Naive thymus-derived CD8-positive, alpha-beta T cell (primary cell): Measurements from ENCODE around the gene IFITM10. TPM values are rescaled to one million over a fixed set of nuclear protein-coding genes. Genes with fewer than 3 reads are reported as not detected.
A peak's percentile ranks its signal among the peaks of the same experiment; 100 is the strongest.

Source experiments
- ATAC-seq, 2 donors: fragments of 150-1000 bp; cut with Tn5 transposase in 1 of 2; sonication (Bioruptor Pico), chemical (Tn5 transposase) in 1 of 2; 1 replicate in 1 of 2; 2 replicates in 1 of 2; pipeline ENCODE4 v1.10.0; 2021; ENCODE audit warnings: mild to moderate bottlenecking in 2 of 2, moderate library complexity in 2 of 2
- POLR2A ChIA-PET: fragments of 350-600 bp; sonication (Branson Sonifier 250); formaldehyde crosslinking; loops from one replicate; lab custom pipeline; 2021; ENCODE audit warnings: antibody characterized with exemption; lab: Charles Lee
- DNase-seq, 10 donors: peaks; one replicate each; pipeline versions ENCODE4 v3.0.0 to v3.0.0-alpha.2; 2020 to 2022
- H3K27ac Mint-ChIP-seq, 10 donors: one replicate each; pipeline ENCODE4 v1.8.0; 2020 to 2022; ENCODE audit warnings: mild to moderate bottlenecking in 10 of 10, mixed read lengths in 10 of 10, moderate library complexity in 4 of 10, inconsistent platforms in 1 of 10
- H3K27me3 Mint-ChIP-seq, 5 donors: one replicate each; pipeline ENCODE4 v1.8.0; 2021 to 2022; ENCODE audit warnings: mixed read lengths in 5 of 5
- H3K36me3 Mint-ChIP-seq, 3 donors: one replicate each; pipeline ENCODE4 v1.8.0; 2020 to 2022; ENCODE audit warnings: mixed read lengths in 3 of 3, mild to moderate bottlenecking in 2 of 3, inconsistent platforms in 1 of 3
- H3K4me1 Mint-ChIP-seq, 4 donors: one replicate each; pipeline ENCODE4 v1.8.0; 2021 to 2022; ENCODE audit warnings: mixed read lengths in 4 of 4
- H3K4me3 Mint-ChIP-seq, 10 donors: one replicate each; pipeline ENCODE4 v1.8.0; 2020 to 2022; ENCODE audit warnings: mild to moderate bottlenecking in 10 of 10, mixed read lengths in 10 of 10, moderate library complexity in 6 of 10, inconsistent platforms in 1 of 10
- H3K9me3 Mint-ChIP-seq, 9 donors: one replicate each; pipeline ENCODE4 v1.8.0; 2020 to 2022; ENCODE audit warnings: mixed read lengths in 9 of 9, mild to moderate bottlenecking in 3 of 9, inconsistent platforms in 1 of 9, moderate library complexity in 1 of 9
- polyA plus RNA-seq, 3 donors: library from polyadenylated mRNA; unstranded; fragments of 300-500 nt; fragmentation: Illumina TruSeq; gene quantifications; one replicate each; pipeline ENCODE4 v1.2.3, GENCODE V29; 2021
- total RNA-seq, 8 experiments: library from RNA in 2 of 8; stranded (reverse) in 2 of 8; gene quantifications; one replicate each; pipeline ENCODE4 v1.2.3 and lab custom pipeline; 2021 to 2026

IFITM10 gene
- total and polyA plus RNA-seq, 5 experiments from 2014 or later = 0.16 to 4.3 (median 2.0) TPM; not detected in 2

DNA sequence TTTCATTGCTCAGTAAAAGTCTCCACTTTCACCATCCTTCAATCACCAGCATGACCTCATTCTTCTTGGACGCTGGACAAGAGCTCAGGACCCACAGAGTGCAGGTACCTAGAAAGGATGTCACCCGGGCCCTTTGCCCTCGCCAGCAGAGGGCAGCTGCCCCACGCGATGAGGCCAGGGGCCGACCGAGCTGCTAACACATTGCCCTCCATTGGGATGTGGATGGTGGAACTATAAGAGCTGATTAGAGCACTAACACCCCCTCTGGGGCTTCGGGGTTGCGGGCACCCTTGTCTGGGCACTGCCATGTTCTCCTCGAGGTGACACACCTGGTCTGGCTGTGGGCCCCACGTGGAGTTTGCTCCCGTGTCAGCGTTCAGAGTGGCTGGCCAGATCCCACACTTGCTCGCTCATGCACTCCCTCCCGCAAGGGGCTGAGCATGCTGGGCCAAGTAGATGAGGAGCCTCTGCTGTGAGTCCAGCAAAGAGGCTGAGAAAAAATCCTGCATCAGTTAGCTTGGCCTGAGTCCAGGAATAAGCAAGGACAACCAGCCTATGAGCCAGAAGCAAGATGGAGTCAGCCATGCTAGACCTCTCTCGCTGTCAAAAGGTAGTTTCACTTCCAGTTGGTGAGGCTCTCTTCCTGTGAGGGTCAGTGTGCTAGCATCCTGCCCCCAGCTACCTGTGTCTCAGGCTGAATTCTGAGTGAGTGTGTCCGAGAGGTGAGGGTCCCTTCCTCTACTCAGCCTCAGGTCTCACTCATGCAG is 43.6 kb downstream of the IFITM10 start:
- Mint-ChIP-seq H3K9me3 (peaks cover 0 to 8% (median 5%) of the 10 kb centered on the region in 9 donors), H3K4me3 (no peak overlapping the region), H3K4me1 (peaks cover 8 to 17% (median 8%) of the 10 kb centered on the region in 4 donors), H3K27ac (peak overlapping the region in 2 of 10 donors; percentile 18 to 55), H3K27me3 (peaks cover 0 to 9% (median 0%) of the 10 kb centered on the region in 5 donors), H3K36me3 (peaks cover 0 to 7% (median 4%) of the 10 kb centered on the region in 3 donors)
- peak in 3 of 10 donors; percentile 17 to 21 (median 20) for DNase-seq
- POLR2A ChIA-PET = interaction anchor here (0.7 kb wide), 2 partner anchors 23 to 65 kb away, joined by 3 to 5 read pairs; no protein-coding TSS in a partner anchor
- ATAC-seq = no peak

DNA sequence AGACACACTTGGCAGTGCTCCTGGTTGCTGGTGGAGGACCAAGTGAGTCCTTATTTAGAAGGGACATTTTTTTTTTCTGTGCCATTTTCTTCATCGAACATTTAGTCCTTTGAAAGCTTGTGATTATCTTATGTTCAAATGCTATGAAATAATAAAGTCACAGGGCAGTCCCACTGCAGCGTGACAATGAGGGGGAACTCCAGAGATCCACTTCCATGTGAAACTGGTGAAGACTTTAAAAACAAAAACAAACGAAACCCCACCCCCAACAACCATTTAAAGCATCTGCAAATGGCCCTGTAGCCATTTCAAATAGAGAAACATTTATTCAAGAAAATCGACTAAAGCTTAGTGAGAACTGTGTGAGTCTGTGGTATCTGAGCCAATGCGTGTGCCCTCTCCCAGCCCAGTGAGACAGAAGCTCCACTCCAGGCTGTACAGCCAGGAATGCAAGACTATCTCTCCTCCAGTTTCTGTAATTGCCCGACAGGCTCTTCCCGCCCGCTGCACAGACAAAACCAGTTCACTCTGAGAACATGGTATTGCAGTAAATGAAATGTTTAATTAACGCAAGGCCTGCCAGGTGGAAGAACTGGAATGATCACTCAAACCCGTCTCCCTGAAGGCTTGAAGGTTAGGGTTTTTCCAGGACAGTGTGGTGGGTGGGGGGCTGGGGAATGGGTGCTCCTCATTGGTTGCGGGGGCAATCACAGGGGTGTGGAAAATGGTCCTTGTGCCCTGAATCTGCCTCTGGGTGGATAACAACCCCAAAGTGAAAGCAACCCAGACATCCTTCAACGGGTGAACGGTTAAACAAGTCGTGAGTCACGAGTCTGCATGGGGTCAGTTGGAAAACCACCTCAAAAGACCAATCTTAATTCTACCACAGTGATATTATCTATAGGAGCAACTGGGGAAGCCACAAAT is 45.0 kb downstream of the IFITM10 start:
- Mint-ChIP-seq H3K9me3 (peaks cover 4 to 16% (median 12%) of the 10 kb centered on the region in 9 donors), H3K36me3 (peaks cover 0 to 15% (median 11%) of the 10 kb centered on the region in 3 donors), H3K4me3 (peak overlapping the region in 2 of 10 donors; percentile 3 to 20), H3K27ac (no peak overlapping the region), H3K27me3 (peaks cover 0 to 9% (median 0%) of the 10 kb centered on the region in 5 donors), H3K4me1 (peaks cover 18 to 31% (median 22%) of the 10 kb centered on the region in 4 donors)
- POLR2A ChIA-PET = no interaction called here
- ATAC-seq (no peak), DNase-seq (no peak)

DNA sequence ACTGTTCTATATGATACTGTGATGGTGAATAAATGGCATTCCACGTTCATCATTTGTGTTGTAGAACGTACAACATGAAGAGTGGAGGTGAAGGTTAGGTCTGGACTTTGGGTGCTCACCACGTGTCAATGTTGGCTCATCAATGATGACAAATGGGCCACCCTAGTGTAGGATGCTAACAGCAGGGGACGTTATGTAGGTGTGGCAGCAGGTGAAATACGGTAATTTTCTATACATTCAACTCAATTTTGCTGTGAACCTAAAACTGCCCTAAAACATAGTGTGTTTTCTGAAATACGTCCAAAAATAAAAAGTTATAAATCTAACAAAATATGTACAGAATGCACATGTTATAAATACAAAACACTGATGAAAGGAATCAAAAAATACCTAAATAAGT is 47.2 kb downstream of the IFITM10 start:
- H3K27me3 Mint-ChIP-seq = peaks cover 0 to 6% (median 0%) of the 10 kb centered on the region in 5 donors
- no peak for DNase-seq
- POLR2A ChIA-PET = no interaction called here
- peaks cover 0 to 15% (median 11%) of the 10 kb centered on the region in 3 donors for H3K36me3 Mint-ChIP-seq
- no peak for ATAC-seq
- no peak overlapping the region for H3K4me3 Mint-ChIP-seq
- H3K4me1 Mint-ChIP-seq = peaks cover 18 to 42% (median 25%) of the 10 kb centered on the region in 4 donors
- H3K9me3 Mint-ChIP-seq = peaks cover 4 to 19% (median 12%) of the 10 kb centered on the region in 9 donors
- no peak overlapping the region for H3K27ac Mint-ChIP-seq

DNA sequence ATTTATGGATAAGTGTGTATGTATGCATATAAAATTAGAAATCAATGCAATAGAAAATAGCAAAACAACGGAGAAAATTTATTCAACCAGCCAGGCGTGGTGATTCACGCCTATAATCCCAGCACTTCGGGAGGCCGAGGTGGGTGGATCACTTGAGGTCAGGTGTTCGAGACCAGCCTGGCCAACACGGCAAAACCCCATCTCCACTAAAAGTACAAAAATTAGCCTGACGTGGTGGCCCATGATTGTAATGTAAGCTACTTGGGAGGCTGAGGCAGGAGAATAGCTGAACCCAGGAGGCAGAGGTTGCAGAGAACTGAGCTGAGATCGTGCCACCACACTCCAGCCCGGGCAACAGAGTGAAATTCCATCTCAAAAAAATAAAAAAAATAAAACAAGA is 47.9 kb downstream of the IFITM10 start:
- Mint-ChIP-seq H3K4me1 (peaks cover 21 to 43% (median 25%) of the 10 kb centered on the region in 4 donors), H3K36me3 (peaks cover 0 to 15% (median 11%) of the 10 kb centered on the region in 3 donors), H3K27ac (no peak overlapping the region), H3K4me3 (no peak overlapping the region), H3K27me3 (peaks cover 0 to 4% (median 0%) of the 10 kb centered on the region in 5 donors), H3K9me3 (peaks cover 4 to 22% (median 12%) of the 10 kb centered on the region in 9 donors)
- ATAC-seq = no peak
- POLR2A ChIA-PET = no interaction called here
- DNase-seq = no peak

DNA sequence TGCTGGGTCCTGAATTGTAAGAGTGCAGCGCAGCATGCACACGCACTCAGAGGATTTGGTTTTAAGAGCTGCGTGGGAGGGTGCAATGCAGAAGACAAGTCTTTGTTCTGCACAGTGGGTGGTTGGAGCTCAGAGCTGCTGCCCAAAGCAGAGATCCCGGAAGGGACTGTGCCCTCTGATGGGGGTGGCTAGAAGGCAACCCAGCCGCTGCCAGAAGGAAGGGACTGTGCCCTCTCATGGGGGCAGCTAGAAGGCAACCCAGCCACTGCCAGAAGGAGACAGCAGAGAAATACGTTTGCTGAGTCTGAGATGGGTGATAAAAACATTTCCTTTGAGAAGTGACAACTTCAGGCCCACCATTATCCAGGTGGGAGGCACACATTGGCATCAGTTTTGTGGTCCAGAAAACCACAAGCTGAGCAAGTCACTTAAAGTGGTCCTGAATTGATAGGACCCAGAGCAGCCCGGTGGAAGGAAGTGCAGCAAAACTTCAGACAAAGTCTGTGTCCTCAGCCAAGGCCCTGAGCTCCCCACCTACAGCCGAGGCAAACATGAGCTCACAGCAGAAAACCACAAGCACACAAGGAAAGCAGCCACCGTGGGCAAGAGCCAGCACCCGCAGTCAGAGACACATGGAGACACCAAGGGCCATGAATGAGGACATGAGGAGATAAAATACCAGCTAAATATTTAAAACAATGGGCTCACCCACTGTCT is 49.1 kb downstream of the IFITM10 start:
- POLR2A ChIA-PET = interaction anchor here (0.8 to 1.9 kb wide), 7 partner anchors 13 to 147 kb away, joined by 3 to 6 read pairs (median 3); partner anchors contain the start of gene CTSD

DNA sequence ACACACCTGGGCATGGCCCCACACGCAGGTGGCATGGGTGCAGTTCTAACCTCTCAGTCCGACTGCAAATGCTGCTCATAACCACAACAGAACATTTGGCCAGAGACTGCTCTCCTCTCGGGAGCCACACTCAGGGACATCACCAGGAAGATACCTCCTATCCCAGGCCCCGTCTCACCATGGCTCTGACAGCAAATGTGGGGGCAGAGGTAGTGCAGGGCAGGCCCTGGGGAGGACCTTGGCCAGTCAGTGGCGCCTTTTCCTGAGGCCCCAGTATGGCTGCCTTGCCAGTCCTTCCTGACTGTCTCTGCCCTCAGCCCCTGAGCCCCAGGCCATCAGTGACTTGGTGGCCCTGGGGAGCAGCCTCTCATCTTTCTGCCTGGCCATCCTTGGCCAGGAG is 50.6 kb downstream of the IFITM10 start:
- peaks cover 0 to 15% (median 11%) of the 10 kb centered on the region in 3 donors for H3K36me3 Mint-ChIP-seq
- H3K27ac Mint-ChIP-seq = no peak overlapping the region
- POLR2A ChIA-PET = no interaction called here
- ATAC-seq (no peak), DNase-seq (no peak)
- no peak overlapping the region for H3K4me3 Mint-ChIP-seq
- H3K9me3 Mint-ChIP-seq = peaks cover 4 to 22% (median 12%) of the 10 kb centered on the region in 9 donors
- H3K27me3 Mint-ChIP-seq = peaks cover 0 to 4% (median 0%) of the 10 kb centered on the region in 5 donors
- peaks cover 18 to 37% (median 25%) of the 10 kb centered on the region in 4 donors for H3K4me1 Mint-ChIP-seq

More for the DNA sequence above, 49.1 kb downstream of the IFITM10 start:
- Mint-ChIP-seq H3K36me3 (peaks cover 0 to 15% (median 11%) of the 10 kb centered on the region in 3 donors), H3K4me3 (peak overlapping the region; percentile 31 to 73 (median 64)), H3K4me1 (peaks cover 18 to 46% (median 26%) of the 10 kb centered on the region in 4 donors), H3K9me3 (peaks cover 4 to 22% (median 12%) of the 10 kb centered on the region in 9 donors), H3K27ac (peak overlapping the region in 9 of 10 donors; percentile 26 to 93 (median 82)), H3K27me3 (peaks cover 0 to 4% (median 0%) of the 10 kb centered on the region in 5 donors)
- peak in 6 of 10 donors; percentile 2 to 47 (median 23) for DNase-seq
- peak; percentile 75 to 81 for ATAC-seq

DNA sequence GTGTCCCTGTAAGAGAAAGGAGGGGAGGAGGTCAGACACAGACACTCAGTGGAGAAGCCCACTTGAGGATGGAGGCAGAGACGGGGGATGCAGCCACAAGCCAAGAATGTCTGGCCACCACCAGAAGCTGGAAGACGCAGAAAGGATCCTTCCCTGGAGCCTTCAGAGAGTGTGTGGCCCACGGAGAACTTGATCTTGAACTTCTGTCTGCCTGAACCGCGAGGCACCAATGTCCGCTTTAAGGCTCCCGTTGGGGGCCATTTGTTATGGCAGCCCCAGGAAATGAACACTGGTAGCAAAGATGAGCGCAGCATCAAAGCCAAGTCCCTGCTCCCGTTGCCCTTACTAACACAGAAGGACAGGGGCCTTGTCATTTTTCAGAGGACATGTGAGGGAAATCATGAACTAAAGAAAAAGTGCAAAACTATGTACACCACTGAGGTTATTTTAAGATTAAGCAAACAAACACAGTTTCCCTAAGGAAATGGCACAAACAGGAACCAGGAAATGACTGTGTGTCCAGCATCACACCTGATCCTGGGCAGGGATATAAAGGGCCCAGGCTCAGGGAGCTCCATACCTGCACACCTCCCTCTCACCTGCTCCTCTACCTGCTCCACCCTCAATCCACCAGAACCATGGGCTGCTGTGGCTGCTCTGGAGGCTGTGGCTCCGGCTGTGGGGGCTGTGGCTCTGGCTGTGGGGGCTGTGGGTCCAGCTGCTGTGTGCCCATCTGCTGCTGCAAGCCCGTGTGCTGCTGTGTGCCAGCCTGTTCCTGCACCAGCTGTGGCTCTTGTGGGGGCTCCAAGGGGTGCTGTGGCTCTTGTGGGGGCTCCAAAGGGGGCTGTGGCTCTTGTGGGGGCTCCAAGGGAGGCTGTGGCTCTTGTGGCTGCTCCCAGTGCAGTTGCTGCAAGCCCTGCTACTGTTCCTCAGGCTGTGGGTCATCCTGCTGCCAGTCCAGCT is 53.5 kb downstream of the IFITM10 start, which contains the start of gene KRTAP5-6:
TSS of gene KRTAP5-6 (plus strand) at position 588 of the 963 bp plus-strand sequence. CDS start at position 639, 51 bp downstream.
- Mint-ChIP-seq H3K27me3 (peaks cover 0 to 11% (median 9%) of the 10 kb centered on the region in 5 donors), H3K9me3 (peaks cover 2 to 17% (median 9%) of the 10 kb centered on the region in 9 donors), H3K4me1 (peaks cover 23 to 40% (median 32%) of the 10 kb centered on the region in 4 donors), H3K4me3 (no peak within 1 kb of the TSS), H3K27ac (peak within 1 kb of the TSS in 6 of 10 donors; percentile 12 to 88 (median 52)), H3K36me3 (peaks cover 0 to 12% (median 4%) of the 10 kb centered on the region in 3 donors)
- ATAC-seq (no peak), DNase-seq (no peak)
- POLR2A ChIA-PET = no interaction called here

DNA sequence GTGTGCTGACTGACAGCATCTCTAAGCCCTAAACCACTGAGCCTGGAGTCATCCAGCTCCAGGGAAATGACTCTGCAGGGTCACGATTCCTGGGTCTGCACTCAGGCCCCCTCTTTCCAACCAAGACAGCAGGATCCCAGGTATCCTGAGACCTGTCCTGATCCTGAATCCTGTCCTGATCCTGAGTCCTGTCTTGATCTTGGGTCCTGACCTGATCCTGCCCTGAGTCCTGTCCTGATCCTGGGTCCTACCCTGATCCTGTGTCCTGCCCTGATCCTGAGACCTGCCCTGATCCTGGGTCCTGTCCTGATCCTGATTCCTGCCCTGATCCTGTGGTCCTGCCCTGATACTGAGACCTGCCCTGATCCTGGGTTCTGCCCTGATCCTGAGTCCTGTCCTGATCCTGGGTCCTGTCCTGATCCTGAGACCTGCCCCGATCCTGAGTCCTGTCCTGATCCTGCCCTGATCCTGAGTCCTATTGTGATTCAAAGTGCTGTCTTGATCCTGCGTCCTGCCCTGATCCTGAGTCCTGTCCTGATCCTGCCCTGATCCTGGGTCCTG is 54.8 kb downstream of the IFITM10 start:
- Mint-ChIP-seq H3K4me3 (peak overlapping the region in 1 of 10 donors; percentile 9), H3K27ac (peak overlapping the region in 3 of 10 donors; percentile 17 to 46 (median 24))
- POLR2A ChIA-PET = interaction anchor here (3.0 kb wide), 1 partner anchor 139 kb away, joined by 54 read pairs; the partner anchor contains the start of gene SYT8

DNA sequence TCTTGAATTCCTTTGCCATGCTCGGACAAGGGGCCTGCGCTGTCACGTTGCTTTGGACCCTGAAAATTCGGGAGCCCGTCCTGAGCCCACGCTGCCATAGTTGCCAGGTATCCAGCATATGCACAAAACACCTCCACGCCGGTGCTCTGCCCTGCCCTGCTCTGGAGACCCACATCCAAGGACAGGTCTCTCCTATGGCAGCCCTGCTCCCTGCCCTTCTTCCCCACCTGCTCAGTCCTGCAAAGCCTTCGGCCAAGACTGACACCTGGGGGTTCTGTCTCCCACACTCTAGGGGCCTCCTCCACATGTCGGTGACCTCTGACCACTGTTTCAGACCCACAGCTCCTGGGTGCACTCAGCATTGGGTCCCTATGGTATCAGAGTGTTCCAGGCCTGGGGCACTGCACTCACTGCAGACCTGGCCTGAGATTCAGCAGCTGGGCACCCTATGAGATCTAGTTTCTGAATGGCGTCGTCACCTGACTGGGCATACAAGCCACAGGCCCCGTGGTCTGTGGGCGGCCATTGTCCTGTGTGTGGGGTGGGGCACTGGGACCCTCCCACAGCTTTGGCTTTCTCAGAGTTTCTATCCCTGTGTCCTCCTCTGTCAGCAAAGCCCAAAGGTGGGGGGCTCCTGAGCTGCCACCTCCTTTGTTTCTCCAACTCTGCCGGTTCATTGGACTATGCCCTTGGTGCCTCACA is 55.4 kb downstream of the IFITM10 start:
- peak overlapping the region in 1 of 10 donors; percentile 14 for H3K27ac Mint-ChIP-seq
- peak overlapping the region in 3 of 10 donors; percentile 9 to 45 (median 30) for H3K4me3 Mint-ChIP-seq
- ATAC-seq = no peak
- DNase-seq = no peak
- H3K36me3 Mint-ChIP-seq = no peaks in the 10 kb centered on the region
- H3K27me3 Mint-ChIP-seq = peaks cover 2 to 30% (median 14%) of the 10 kb centered on the region in 5 donors
- POLR2A ChIA-PET = interaction anchor here (1.0 to 3.0 kb wide), 3 partner anchors 139 to 290 kb away, joined by 3 to 54 read pairs (median 3); partner anchors contain the start of genes PRR33 and SYT8
- H3K4me1 Mint-ChIP-seq = peaks cover 5 to 22% (median 16%) of the 10 kb centered on the region in 4 donors
- peaks cover 0 to 7% (median 0%) of the 10 kb centered on the region in 9 donors for H3K9me3 Mint-ChIP-seq

More for the DNA sequence above, 54.8 kb downstream of the IFITM10 start:
- H3K27me3 Mint-ChIP-seq = peaks cover 2 to 24% (median 12%) of the 10 kb centered on the region in 5 donors
- no peaks in the 10 kb centered on the region for H3K36me3 Mint-ChIP-seq
- H3K9me3 Mint-ChIP-seq = peaks cover 0 to 7% (median 0%) of the 10 kb centered on the region in 9 donors
- DNase-seq (no peak), ATAC-seq (no peak)
- peaks cover 12 to 29% (median 21%) of the 10 kb centered on the region in 4 donors for H3K4me1 Mint-ChIP-seq
